ENCODE results near the gene GALK1.

GALK1 gene

DNA sequence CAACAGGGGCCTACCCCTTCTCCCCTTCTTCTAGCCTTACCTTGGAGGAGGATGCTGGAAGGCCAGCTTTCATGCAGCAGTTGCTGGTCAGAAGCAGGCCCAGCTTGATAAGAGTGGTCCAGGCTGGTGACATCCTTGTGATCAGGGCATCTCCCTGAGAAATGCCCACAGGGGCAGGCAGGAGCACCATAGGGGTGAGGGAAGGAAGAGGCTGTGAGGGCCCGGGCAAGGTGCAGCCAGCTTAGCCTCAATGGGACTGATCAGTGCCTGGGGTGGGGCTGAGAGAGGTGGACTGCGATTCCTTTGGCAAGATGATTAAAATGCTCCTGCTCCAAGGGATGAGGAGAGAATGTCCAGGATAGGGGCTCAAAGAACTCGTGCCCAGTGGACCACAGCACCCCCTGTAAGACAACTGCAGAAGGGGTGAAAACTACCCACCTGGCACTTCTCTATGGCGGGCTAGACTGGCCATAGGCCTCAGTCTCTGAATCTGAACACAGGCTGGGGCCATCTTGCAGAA, 9.5 kb upstream of the GALK1 start:
- TF ChIP-seq, protein P1, sequence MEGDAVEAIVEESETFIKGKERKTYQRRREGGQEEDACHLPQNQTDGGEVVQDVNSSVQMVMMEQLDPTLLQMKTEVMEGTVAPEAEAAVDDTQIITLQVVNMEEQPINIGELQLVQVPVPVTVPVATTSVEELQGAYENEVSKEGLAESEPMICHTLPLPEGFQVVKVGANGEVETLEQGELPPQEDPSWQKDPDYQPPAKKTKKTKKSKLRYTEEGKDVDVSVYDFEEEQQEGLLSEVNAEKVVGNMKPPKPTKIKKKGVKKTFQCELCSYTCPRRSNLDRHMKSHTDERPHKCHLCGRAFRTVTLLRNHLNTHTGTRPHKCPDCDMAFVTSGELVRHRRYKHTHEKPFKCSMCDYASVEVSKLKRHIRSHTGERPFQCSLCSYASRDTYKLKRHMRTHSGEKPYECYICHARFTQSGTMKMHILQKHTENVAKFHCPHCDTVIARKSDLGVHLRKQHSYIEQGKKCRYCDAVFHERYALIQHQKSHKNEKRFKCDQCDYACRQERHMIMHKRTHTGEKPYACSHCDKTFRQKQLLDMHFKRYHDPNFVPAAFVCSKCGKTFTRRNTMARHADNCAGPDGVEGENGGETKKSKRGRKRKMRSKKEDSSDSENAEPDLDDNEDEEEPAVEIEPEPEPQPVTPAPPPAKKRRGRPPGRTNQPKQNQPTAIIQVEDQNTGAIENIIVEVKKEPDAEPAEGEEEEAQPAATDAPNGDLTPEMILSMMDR (IDR thresholded peaks at IDR 0.05): no peak

GRCh38 chr17:75773808-75774470, 8.9 kb upstream of the GALK1 start:
- TF ChIP-seq, protein P1 (IDR thresholded peaks at IDR 0.05): no peak

- TF ChIP-seq, protein P1 (IDR thresholded peaks at IDR 0.05): no peak
Measured at GRCh38 chr17:75773121-75773807, 8.3 kb upstream of the GALK1 start.

DNA sequence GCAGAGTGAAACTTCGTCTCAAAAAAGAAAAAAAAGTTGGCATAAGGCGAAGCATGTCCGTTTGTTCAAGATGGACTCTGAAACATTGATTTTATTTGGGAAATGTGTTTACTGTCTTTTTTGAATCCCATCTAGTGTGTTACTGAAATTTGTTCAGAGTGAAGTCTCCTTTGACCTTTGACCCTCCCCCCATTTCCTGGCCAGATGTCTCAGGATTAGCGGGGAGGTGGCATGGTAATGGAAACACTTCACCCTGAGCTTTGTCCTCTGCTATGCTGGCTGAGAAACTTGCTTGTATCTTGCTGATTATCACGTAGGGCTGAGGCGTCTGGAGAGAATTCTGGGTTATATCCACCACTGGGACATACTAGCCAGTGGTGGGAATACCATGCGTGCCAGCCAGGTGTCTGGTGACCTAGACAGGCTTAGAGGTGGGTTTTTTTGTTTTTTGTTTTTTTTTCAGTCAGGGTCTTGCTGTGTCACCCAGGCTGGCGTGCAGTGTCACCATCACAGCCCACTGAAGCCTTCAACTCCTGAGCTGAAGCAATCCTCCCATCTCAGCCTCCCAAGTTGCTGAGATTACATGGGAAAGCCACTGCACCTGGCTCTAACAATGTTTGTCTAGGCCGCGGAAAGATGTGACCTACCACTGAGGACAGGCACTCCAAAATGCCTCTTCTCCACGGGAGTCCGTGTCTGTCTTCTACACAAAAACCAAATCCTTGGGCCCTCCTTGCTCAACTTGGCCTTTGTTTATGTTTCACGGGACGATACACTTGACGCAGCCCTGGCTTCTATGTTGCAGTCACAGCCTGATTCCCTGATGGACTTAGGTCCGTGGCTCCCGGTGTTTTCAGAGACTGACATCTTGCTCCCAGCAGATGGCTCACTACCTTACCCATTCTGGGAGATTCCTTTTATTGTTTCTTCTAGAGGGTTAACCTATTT, 6.6 kb upstream of the GALK1 start:
- TF ChIP-seq, protein P1 (IDR thresholded peaks at IDR 0.05): peak; percentile 32; the same call in 1 of the 2 replicates

DNA sequence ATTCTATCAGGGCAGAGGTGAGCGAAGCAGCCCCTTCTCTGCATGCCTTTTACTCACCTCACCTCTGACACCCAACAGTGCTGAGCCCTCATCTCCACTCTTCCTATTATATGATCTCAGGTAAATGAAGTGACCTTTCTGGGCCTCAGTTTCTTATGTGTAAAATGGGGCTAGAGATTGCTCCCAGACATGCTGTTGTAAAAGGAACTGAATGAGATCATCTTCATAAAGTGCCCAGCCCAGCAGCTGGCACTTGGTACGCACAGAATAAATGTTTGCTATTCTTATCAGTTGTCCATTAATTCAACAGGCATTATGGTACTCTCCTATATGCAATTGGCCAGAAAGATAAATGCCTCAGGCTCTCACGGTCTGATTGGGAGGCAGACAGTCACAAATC, 4.5 kb upstream of the GALK1 start:
- TF ChIP-seq, protein P1 (IDR thresholded peaks at IDR 0.05): no peak

- TF ChIP-seq, protein P1 (IDR thresholded peaks at IDR 0.05): no peak
Measured at GRCh38 chr17:75767881-75768280, 2.9 kb upstream of the GALK1 start.

DNA sequence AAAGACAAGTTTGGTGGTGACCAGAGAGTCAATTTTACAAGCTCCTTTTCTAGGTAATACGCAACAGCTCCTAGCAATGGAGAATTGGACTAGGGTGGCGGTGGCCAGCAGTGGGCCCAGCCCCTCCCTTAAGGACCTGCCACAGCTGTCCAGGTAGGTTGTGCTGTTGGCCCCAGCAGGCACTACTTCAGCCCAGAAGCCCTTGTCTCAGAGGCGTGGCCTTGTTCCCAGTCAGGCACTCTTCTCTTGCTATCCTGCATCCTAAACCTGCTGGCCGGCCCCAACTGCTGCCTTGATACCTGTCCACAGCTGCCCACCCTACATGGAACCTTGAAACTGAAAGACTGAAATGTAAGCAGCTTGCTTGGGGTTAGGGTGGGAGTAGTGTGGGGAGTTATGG, 989 bp upstream of the GALK1 start:
- TF ChIP-seq, protein P1 (IDR thresholded peaks at IDR 0.05): no peak

Data from LNCAP (cell line).